Testis (tissue), 2 donors: ENCODE data around the gene TPRX2.

Source experiments
- CTCF ChIP-seq, 3 experiments: fragments of 450-650 bp in 2 of 3; fragments of 200-600 bp in 1 of 3; sonication (generic) in 1 of 3; IDR thresholded peaks; one replicate each; pipeline ENCODE4 v1.5.1; 2016 to 2019; ENCODE audit warnings: antibody characterized with exemption in 3 of 3, mild to moderate bottlenecking in 2 of 3, moderate library complexity in 1 of 3
- POLR2A ChIP-seq: fragments of 450-650 bp; IDR thresholded peaks from one replicate; pipeline ENCODE4 v1.6.1; 2017; ENCODE audit warnings: antibody characterized with exemption, mild to moderate bottlenecking, moderate library complexity

GRCh38 chr19:47854459-47854858 lies 4.6 kb upstream of the TPRX2 start:
- no peak for TF ChIP-seq CTCF (IDR thresholded peaks at IDR 0.05)
- TF ChIP-seq POLR2A: no peak
